Dedifferentiated amniotic fluid mesenchymal stem cell (primary cell): ENCODE results near the gene MYL11.
"Not testable (repeated sequence)": the region's sequence is repeated elsewhere in the genome, so short reads cannot be mapped to it uniquely, and the experiment has no call there.

Experiments used
- DNase-seq: peaks from one replicate; pipeline ENCODE4 v3.0.0-alpha.2; 2016; ENCODE audit errors: extremely low spot score

Gene MYL11

GRCh38 chr16:30396627-30397026, 22.0 kb downstream of the MYL11 start:
- not testable (repeated sequence) for DNase-seq

- DNase-seq = no peak
Observed at GRCh38 chr16:30397056-30397455, 22.5 kb downstream of the MYL11 start.

DNA sequence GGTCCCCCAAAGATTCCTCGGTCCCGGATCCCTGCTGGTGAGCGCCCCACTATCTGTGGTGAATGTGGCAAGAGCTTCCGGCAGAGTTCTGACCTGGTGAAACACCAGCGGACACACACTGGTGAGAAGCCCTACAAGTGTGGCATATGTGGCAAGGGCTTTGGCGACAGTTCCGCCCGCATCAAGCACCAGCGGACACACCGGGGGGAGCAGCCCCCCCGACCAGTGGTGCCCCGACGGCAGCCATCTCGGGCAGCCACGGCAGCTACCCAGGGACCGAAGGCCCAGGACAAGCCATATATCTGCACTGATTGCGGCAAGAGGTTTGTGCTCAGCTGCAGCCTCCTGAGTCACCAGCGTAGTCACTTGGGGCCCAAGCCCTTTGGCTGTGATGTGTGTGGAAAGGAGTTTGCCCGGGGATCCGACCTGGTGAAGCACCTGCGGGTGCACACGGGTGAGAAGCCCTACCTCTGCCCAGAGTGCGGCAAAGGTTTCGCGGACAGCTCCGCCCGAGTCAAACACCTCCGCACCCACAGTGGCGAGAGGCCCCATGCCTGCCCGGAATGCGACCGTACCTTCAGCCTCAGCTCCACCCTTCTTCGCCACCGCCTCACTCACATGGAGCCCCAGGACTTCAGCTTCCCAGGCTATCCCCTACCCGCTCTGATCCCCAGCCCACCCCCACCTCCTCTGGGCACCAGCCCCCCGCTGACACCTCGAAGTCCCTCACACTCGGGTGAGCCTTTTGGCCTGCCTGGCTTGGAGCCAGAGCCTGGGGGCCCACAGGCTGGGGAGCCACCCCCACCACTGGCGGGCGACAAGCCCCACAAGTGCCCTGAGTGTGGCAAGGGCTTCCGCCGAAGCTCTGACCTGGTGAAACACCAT, 23.4 kb downstream of the MYL11 start:
- DNase-seq = no peak

DNA sequence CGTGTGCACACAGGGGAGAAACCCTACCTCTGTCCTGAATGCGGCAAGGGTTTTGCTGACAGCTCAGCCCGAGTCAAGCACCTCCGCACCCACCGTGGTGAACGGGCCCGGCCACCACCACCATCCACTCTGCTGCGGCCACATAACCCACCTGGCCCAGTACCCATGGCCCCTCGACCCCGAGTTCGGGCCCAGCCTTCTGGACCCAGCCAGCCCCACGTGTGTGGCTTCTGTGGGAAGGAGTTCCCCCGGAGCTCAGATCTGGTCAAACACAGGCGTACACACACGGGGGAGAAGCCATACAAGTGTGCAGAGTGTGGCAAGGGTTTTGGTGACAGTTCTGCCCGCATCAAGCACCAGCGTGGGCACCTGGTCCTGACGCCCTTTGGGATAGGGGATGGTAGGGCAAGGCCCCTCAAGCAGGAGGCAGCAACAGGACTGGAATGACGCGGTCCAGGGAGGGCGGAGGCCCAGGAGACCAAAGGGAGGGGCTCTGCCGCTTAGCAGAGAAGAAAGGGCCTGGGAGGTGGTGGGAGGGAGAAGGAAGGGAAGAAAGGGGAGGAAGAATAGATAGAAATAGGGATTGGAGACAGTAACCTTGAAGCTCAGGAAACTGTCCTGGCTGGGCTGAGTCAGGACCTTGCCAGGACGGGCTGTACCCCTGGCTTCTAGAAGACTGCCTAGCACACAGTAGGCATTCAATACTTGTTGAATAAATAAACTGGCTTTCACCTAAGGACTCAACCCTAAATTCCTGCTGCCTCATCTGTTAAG, 24.2 kb downstream of the MYL11 start:
- no peak for DNase-seq

DNA sequence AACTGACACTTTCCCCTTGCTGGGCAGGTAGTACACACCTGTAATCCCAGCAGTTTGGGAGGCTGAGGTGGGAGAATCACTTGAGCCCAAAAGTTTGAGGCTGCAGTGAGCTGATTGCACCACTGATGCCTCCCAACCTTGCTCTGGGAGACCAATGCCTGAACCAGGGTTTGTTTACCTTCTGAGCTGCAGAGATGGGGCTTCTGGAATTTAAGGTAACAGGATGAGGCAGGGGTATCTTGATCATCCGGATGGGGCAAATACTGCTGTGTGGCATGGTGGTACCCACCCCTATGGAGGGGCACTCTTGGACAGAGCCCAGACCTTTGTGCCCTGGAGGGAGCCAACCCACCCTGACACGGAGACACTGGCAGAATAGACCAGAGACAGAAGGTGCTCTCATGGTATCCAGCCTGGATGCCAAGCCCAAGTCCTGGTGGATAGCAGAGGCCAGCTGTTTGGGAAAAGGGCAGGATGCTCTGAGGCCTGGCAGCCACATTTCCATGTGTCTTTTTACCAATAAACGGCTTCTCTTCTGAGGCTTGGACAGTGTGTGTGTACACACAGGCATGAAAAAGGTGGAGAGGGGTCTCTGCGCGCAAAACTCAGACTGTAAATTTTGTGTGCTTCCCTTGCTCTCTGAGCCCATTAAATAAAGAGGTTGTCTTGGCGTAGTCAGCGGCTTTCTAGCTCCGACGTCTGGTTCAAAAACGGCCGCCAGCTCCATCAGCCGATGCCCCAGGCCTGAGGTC, 25.0 kb downstream of the MYL11 start:
- DNase-seq = no peak

- no peak for DNase-seq
Observed at GRCh38 chr16:30401768-30402425, 27.3 kb downstream of the MYL11 start.

- no peak for DNase-seq
Observed at GRCh38 chr16:30406795-30407101, 32.1 kb downstream of the MYL11 start.

DNA sequence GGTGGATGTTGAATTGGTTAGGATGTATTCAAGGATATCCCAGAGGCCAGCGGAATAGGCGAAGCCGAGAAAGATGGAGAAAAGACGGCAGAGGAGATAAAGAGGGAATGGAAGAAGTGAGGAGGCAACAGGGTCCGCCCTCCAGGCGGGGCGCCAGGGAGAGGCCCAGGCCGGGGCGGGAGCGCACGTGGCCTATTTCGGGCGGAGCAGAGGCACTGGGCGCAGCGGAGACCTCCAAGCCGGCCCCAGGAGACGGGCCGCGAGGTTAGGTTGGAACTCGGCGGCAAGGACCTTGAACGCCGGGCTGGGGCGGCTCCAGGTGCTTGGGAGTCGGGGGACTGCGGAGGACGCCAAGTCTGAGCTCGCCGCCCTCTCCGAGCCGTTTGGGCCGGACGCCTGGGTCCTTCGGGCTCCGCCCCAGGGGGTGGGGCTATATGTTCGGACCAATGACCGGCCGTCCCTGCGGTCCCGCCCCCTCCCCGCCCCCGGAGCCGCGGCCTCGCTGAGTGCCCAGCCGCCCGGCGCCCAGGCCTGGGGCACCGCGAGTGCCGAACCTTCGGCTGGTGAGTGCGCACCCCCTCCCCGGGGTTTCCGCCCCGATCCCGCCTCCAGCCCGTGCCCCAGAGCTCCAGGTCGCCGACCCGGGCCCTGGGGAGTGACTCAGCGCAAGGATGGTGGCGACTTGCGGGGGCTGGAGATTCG, 32.7 kb downstream of the MYL11 start, which contains the start of gene ZNF771:
Gene ZNF771, plus strand, starts transcription at position 505 of the 702 bp plus-strand sequence. CDS start 448 bp downstream, outside the sequence.
- DNase-seq = peak; percentile 85

- DNase-seq = peak; percentile 38
Observed at GRCh38 chr16:30407804-30408534, 33.4 kb downstream of the MYL11 start.

GRCh38 chr16:30409125-30410060, 34.8 kb downstream of the MYL11 start:
- DNase-seq = peak; percentile 80

GRCh38 chr16:30413112-30413806, 38.7 kb downstream of the MYL11 start:
- no peak for DNase-seq

DNA sequence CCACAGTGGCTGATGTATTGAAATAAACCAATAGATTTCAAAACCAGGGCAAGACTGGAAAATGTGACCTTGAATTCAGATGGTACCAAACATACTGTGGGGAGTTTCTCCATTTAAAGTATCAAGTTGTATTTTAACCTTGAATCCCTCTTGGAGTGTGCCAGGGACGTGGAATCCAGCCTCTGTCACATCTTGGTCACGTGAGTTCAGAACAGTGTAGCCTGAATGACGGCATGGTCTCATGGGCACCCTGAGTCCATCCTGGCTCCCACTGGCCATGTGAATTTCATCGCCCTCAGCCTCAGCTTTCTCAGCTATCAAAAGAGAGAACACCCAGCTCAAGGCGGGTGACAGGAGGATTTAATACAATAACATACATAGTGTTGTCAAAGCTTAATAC, 39.6 kb downstream of the MYL11 start:
- no peak for DNase-seq

DNA sequence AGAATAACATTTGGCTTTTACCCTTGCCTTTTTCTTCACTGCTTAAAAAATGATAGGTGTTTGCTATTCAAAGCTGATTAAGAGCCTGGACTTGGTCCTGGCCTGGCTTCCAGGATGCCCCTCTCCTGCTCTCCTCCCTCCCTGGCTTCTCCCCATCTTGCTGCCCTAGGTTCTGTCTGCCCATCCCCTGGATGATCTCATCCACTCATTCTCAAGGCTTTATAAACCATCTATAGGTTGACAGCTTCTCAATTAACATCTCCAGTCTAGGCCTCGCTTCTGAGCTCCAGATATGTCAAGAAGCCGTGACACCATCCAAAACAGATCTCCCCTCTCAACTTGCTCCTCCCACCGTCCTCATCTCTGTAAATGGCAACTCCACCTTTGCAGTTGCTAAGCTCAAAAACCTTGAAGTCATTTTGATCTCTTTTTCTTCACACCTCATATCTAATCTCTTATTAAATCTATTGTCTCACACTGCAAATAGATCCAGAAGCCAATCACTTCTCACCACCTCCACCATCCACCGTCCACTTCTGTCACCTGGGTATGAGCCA, 41.5 kb downstream of the MYL11 start:
- DNase-seq = no peak

DNA sequence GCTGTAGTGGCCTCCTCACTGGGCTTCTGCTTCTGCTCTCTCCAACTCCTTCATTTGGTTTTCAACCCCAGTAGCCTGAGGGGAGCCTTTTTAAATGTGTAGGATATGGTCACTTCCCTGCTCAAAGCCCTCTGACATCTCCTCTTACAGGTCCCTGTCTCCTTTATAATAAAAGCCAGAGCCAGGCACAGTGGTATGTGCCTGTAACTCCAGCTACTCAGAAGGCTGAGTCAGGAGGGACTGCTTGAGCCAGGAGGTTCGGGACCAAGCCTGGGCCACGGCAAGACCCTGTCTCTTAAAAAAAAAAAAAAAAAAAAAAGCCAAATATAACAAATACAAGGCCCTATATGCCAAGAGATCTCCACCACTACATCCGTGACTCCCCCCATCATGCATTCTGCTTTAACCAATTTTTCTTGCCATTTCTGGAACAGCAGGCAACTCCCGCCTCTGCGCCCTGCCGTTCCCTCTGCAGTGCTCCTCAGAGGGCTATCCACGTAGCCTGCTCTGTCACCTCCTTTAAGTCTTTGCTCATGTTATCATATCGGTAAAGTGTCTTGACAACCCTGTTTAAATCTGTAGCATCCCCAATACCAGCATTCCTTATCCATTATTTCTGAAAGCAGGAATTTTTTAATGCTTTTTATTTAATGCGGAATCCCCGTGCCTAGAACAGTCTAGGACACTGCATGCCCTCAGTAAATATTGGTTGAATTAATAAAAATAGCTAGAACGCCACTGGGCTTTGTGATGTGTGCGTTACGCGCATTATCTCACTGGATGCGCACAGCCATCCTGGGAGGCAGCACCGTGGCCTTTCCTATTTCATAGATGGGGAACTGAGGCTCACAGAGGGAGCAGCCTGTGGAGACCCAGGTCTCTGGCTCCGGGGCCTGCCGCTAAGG, 42.3 kb downstream of the MYL11 start:
- no peak for DNase-seq

GRCh38 chr16:30417529-30418349, 43.1 kb downstream of the MYL11 start:
- DNase-seq = peak; percentile 56
